Neural cell (in vitro differentiated cells): ENCODE measurements around the gene SLC8A3. TPM values are rescaled to one million over a fixed set of nuclear protein-coding genes. Genes with fewer than 3 reads are reported as not detected.
A peak's percentile ranks its signal among the peaks of the same experiment; 100 is the strongest.

Experiments used
- H2AFZ ChIP-seq: fragments of 200-600, 300-800 bp; sonication (generic), shearing (Covaris generic); 2 replicates; pipeline ENCODE4 v1.6.0; 2014; ENCODE audit warnings: low read depth, mild to moderate bottlenecking, antibody characterized with exemption, low read length, moderate library complexity
- H3F3A ChIP-seq: fragments of 200-600 bp; shearing (Covaris generic); 2 replicates; pipeline ENCODE4 v1.6.1; 2016; ENCODE audit warnings: mild to moderate bottlenecking, moderate library complexity, mixed read lengths, antibody characterized with exemption, low read length; ENCODE audit not compliant: insufficient read depth, poor library complexity, severe bottlenecking
- H3K27ac ChIP-seq: fragments of 200-600, 300-800 bp; sonication (generic), shearing (Covaris generic); 2 replicates; pipeline ENCODE4 v1.5.1; 2014; ENCODE audit warnings: mild to moderate bottlenecking, low read length, moderate library complexity
- H3K27me3 ChIP-seq: fragments of 300-800, 200-600 bp; sonication (generic), shearing (Covaris generic); 2 replicates; pipeline ENCODE4 v1.6.0; 2014; ENCODE audit warnings: mild to moderate bottlenecking, low read depth, low read length, moderate library complexity; ENCODE audit not compliant: insufficient read depth
- H3K36me3 ChIP-seq: fragments of 300-800, 200-600 bp; sonication (generic), shearing (Covaris generic); 2 replicates; pipeline ENCODE4 v1.5.1; 2014; ENCODE audit warnings: mild to moderate bottlenecking, antibody characterized with exemption, low read length, moderate library complexity; ENCODE audit not compliant: insufficient read depth
- H3K4me2 ChIP-seq: fragments of 300-800, 200-600 bp; sonication (generic), shearing (Covaris generic); 2 replicates; pipeline ENCODE4 v1.6.0; 2014; ENCODE audit warnings: mild to moderate bottlenecking, low read length
- H3K4me3 ChIP-seq: fragments of 300-800, 200-600 bp; sonication (generic), shearing (Covaris generic); 2 replicates; pipeline ENCODE4 v1.5.1; 2014; ENCODE audit warnings: mild to moderate bottlenecking, low read length, moderate library complexity
- H3K79me2 ChIP-seq: fragments of 200-600 bp; shearing (Covaris generic); replicated peaks from 2 replicates; pipeline ENCODE4 v1.6.0; 2014; ENCODE audit warnings: mild to moderate bottlenecking, low read length, moderate library complexity; ENCODE audit not compliant: insufficient read depth
- H3K9ac ChIP-seq: fragments of 300-800, 200-600 bp; sonication (generic), shearing (Covaris generic); 2 replicates; pipeline ENCODE4 v1.6.1; 2016; ENCODE audit warnings: mild to moderate bottlenecking, low read length, mixed read lengths
- H3K9me2 ChIP-seq: fragments of 200-600 bp; shearing (Covaris generic); 2 replicates; pipeline ENCODE4 v1.6.1; 2016; ENCODE audit warnings: mild to moderate bottlenecking, low read length, mixed read lengths; ENCODE audit not compliant: insufficient read depth
- H3K9me3 ChIP-seq: fragments of 200-600, 300-800 bp; sonication (generic), shearing (Covaris generic); 2 replicates; pipeline ENCODE4 v1.6.1; 2016; ENCODE audit warnings: mild to moderate bottlenecking, mixed run types, low read length, moderate library complexity, mixed read lengths
- H4K20me1 ChIP-seq: fragments of 200-600 bp; shearing (Covaris generic); 2 replicates; pipeline ENCODE4 v1.6.1; 2016; ENCODE audit warnings: mild to moderate bottlenecking, mixed run types; ENCODE audit not compliant: insufficient read depth
- CTCF ChIP-seq: fragments of 450-650 bp; IDR thresholded peaks from 2 replicates; pipeline ENCODE4 v1.5.1; 2014; ENCODE audit warnings: antibody characterized with exemption, mild to moderate bottlenecking, moderate library complexity; ENCODE audit not compliant: poor library complexity, severe bottlenecking
- EP300 ChIP-seq: fragments of 450-650 bp; conservative IDR thresholded peaks from 2 replicates; pipeline ENCODE4 v1.6.1; 2014; ENCODE audit warnings: antibody characterized with exemption, mild to moderate bottlenecking, moderate library complexity; ENCODE audit not compliant: poor library complexity, severe bottlenecking
- EZH2 ChIP-seq: fragments of 200-600, 300-800 bp; shearing (Covaris generic), sonication (generic); IDR thresholded peaks from 2 replicates; pipeline ENCODE4 v1.6.1; 2014; ENCODE audit warnings: antibody characterized with exemption, low read length, borderline replicate concordance, mild to moderate bottlenecking; ENCODE audit not compliant: insufficient read depth, poor library complexity, severe bottlenecking
- MXI1 ChIP-seq: fragments of 450-650 bp; conservative IDR thresholded peaks from 2 replicates; pipeline ENCODE4 v1.6.1; 2014; ENCODE audit warnings: antibody characterized with exemption, mild to moderate bottlenecking; ENCODE audit not compliant: poor library complexity, severe bottlenecking
- POLR2AphosphoS5 ChIP-seq: IDR thresholded peaks from 2 replicates; pipeline ENCODE4 v1.6.1; 2012
- RAD21 ChIP-seq: fragments of 450-650 bp; conservative IDR thresholded peaks from 2 replicates; pipeline ENCODE4 v1.6.1; 2014; ENCODE audit warnings: antibody characterized with exemption, mild to moderate bottlenecking, moderate library complexity
- REST ChIP-seq: IDR thresholded peaks from 2 replicates; pipeline ENCODE4 v1.6.1; 2012; ENCODE audit warnings: borderline replicate concordance
- SMC3 ChIP-seq: fragments of 450-650 bp; conservative IDR thresholded peaks from 2 replicates; pipeline ENCODE4 v1.6.1; 2014; ENCODE audit warnings: antibody characterized with exemption, mild to moderate bottlenecking, moderate library complexity; ENCODE audit not compliant: poor library complexity
- TAF1 ChIP-seq: IDR thresholded peaks from 2 replicates; pipeline ENCODE4 v1.6.1; 2012; ENCODE audit warnings: low read depth
- polyA plus RNA-seq: library from polyadenylated mRNA; depleted of rRNA; stranded (reverse); fragments of >200 nt; gene quantifications from 2 replicates; pipeline ENCODE4 v1.2.3, GENCODE V29; 2014

The SLC8A3 gene
- polyA plus RNA-seq, 1 donor from 2014 or later, result 2.9 TPM

- no peaks in the 10 kb centered on the region for H3F3A ChIP-seq
Observed at GRCh38 chr14:70093156-70093555, 95.6 kb downstream of the SLC8A3 start.

DNA sequence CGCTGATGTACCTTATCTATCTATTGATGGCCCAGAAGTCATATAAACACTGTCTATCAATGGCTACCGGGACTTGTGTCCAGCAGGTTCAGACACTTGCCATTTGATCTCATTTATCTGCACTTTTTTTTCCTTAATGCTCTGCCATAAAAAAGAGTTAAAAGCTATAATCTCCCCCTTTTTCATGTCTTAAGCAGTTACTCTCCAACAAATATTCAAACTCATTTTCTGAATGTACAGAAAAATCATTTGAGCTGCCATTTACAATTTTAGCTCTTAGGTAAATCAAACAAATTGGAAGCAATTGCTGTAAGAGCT lies 101.4 kb downstream of the SLC8A3 start:
- no peaks in the 10 kb centered on the region for H4K20me1 ChIP-seq
- no peak overlapping the region for H3K27ac ChIP-seq
- H3K9me3 ChIP-seq, result no peaks in the 10 kb centered on the region
- no peak overlapping the region for H3K4me3 ChIP-seq
- H3K9ac ChIP-seq, result no peak overlapping the region
- no peaks in the 10 kb centered on the region for H3F3A ChIP-seq
- TF ChIP-seq POLR2AphosphoS5, result no peak
- TF ChIP-seq SMC3, result peak; percentile 11
- peak; percentile 12 for TF ChIP-seq CTCF
- peak; percentile 6 for TF ChIP-seq RAD21
- H3K79me2 ChIP-seq, result no peaks in the 10 kb centered on the region
- no peaks in the 10 kb centered on the region for H3K27me3 ChIP-seq
- no peak overlapping the region for H3K4me2 ChIP-seq
- no peaks in the 10 kb centered on the region for H3K9me2 ChIP-seq
- H3K36me3 ChIP-seq, result no peaks in the 10 kb centered on the region
- H2AFZ ChIP-seq, result no peak overlapping the region

More at GRCh38 chr14:70093156-70093555, 95.6 kb downstream of the SLC8A3 start:
- H3K9me3 ChIP-seq, result no peaks in the 10 kb centered on the region
- no peaks in the 10 kb centered on the region for H3K27me3 ChIP-seq
- TF ChIP-seq REST, result no peak
- TF ChIP-seq SMC3, result no peak
- no peak for TF ChIP-seq CTCF
- no peak for TF ChIP-seq EZH2
- no peak for TF ChIP-seq POLR2AphosphoS5
- no peak for TF ChIP-seq EP300
- TF ChIP-seq TAF1, result no peak
- TF ChIP-seq MXI1, result no peak
- TF ChIP-seq RAD21, result no peak
- no peak overlapping the region for H3K9ac ChIP-seq
- H3K4me3 ChIP-seq, result no peak overlapping the region
- no peak overlapping the region for H2AFZ ChIP-seq
- H3K27ac ChIP-seq, result no peak overlapping the region
- no peaks in the 10 kb centered on the region for H3K36me3 ChIP-seq
- H4K20me1 ChIP-seq, result no peaks in the 10 kb centered on the region
- no peaks in the 10 kb centered on the region for H3K9me2 ChIP-seq
- H3K79me2 ChIP-seq, result no peaks in the 10 kb centered on the region
- H3K4me2 ChIP-seq, result no peak overlapping the region
